Suppressor macrophage (primary cell): Measurements from ENCODE around the gene IL27RA.

Source experiments
- DNase-seq, 4 experiments: peaks; one replicate each; pipeline ENCODE4 v3.0.0-alpha.2; 2020 to 2022

Gene IL27RA

DNA sequence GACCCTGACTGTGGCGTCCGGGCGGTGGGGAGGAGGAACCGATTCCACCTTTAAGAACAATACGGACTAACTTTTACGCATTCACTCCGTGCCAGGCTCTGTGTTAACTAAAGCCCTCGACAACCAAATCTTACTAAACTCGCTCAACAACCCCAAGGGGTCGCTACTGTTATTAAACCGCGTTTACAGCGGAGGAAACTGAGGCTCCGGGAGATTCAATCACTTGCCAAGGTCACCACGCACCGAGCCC is 57.8 kb downstream of the IL27RA start:
- DNase-seq: peak in 1 of 4 experiments; percentile 23

- DNase-seq: peak; percentile 63 to 84 (median 74)
These were observed 58.3 kb downstream of the IL27RA start for GRCh38 chr19:14089662-14090508.

DNA sequence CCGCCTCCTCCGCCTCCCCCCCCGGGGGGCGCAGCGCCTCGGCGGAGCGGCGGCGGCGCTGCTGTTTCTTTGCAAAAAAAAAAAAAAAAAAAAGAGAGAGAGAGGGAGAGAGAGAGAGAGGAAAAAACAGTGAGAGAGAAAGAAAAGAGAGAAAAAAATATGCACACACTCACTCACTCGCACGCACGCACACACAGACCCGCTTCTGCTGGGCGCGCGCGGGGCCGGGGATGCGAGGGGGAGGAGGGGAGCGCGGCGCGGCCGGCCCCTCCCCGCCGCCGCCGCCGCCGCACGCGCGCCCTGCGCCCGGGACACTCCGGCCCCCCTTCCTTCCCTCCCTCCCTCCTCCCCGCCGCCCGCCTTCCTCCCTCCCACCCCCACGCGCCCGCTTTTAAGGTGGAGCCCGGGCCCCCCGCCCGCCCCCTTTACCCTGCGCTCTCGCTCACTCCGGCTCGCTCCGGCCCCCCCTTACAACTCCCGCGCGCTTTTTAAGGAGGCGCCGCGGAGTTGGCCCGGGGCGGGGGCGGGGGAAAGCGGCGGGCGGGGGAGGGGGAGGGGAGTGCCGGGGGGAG is 59.0 kb downstream of the IL27RA start, which contains the start of gene SAMD1:
Gene SAMD1, minus strand, starts transcription at position 243 of the 572 bp plus-strand sequence.
- DNase-seq: peak; percentile 68 to 93 (median 82)

- DNase-seq: peak; percentile 57 to 82 (median 78)
These were observed 59.7 kb downstream of the IL27RA start for GRCh38 chr19:14091081-14091812.

DNA sequence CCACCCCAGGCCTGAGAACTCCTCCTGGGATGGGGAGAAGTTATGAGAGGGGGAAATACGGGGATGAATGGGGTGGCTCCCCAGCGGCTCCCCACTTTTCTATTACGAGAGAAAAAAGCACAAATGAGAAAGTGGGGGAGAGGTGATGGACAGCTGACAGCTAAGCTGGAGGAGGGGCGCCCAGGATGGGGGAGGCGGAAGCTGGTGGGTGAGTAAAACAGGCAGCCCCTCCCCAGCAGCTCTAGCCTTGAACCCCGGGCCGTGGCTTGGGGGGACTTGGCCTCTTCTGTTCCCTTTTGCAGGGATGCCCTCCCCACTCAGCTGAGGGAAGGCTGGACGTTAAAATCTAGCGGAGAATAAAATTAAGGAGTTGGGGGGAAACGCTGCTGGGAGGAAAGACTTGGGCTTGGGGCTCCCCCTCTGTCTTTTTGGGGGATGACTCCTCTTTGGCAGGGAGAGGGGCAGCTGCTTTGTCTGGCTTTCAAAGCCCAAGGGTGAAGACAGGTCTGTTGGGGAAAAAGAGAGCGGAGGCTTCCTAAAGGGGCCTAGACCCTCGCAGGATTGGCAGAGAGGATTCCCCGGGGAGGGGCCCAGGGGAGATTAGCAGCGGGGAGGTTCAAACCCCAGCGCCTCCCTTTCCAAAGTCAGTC is 60.4 kb downstream of the IL27RA start:
- no peak for DNase-seq

DNA sequence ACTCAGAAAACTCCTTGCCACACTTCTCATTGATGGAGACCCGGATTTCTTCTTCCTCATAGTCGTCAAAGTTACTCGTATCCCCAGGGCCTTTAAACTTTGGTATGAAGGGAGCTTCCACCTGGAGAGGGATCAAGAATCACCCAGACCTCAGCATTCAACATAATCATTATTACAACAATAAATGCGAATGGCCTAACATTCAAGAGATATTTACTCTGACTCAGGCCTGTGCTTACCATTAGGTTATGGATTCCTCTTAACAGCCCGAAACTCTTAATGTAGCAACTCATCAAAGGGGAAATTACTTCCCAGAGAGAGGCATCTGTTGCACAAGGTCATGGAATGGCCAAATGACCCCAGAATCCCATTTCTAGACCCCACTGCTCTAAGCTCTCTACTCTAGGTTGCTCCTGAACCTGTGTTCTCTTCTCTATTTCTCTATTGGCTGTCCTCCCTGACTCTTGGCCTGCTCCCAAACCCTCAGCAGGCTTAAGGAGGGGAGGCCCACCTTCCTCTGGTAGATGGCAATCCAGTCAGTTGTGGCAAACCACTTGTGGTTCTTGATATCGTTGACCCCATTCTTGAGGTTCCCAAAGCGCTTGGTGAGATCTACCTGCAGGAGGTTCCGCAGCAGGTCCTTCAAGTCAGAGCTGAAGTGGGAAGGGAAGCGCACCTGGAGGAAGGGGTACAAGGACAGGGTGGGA is 61.7 kb downstream of the IL27RA start:
- DNase-seq: no peak

DNA sequence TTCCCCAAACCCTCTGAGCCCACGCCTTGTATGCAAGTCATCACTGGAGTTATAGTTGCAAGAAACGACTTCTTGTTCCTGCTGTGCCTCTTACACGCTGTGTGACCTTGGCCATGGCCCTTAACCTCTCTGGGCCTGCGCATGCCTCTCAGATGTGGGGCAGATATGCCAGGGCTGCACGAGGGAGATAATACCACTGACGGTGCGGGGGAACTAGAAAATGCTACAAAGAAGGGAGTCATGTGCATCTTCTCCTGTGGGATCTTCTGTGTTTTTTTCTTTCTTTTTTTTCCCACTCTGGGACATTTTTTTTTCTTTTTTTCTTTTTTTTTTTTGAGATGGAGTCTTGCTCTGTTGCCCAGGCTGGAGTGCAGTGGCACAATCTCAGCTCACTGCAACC is 63.3 kb downstream of the IL27RA start:
- no peak for DNase-seq

- no peak for DNase-seq
These were observed 64.9 kb downstream of the IL27RA start for GRCh38 chr19:14096272-14096992.

DNA sequence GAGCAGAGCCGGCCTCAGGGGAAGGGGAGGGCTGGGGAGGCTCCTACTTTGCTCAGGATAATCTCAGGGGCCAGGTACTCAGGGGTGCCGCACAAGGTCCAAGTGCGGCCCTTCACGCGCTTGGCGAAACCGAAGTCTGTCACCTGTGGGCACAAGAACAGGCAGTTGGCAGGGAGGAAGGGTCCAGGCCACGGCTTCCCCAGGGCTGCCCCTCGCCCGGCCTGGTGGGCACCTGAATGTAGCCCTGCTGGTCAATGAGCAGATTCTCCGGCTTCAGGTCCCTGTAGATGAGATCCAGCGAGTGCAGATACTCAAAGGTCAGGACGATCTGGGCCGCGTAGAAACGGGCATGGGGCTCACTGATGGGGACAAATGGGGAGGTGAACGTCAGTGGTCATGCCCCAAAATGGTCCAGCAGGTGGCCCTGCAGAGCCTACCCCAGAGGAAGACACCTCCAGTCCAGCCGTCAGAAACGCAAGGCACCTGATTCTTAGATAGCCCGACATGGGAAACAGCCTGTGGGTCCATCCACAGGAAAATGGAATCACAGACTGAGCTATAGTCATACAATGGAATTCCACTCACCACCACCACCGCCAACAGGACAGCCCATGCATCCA is 66.1 kb downstream of the IL27RA start:
- no peak for DNase-seq

GRCh38 chr19:14101003-14101545 is 69.5 kb downstream of the IL27RA start:
- DNase-seq: no peak

DNA sequence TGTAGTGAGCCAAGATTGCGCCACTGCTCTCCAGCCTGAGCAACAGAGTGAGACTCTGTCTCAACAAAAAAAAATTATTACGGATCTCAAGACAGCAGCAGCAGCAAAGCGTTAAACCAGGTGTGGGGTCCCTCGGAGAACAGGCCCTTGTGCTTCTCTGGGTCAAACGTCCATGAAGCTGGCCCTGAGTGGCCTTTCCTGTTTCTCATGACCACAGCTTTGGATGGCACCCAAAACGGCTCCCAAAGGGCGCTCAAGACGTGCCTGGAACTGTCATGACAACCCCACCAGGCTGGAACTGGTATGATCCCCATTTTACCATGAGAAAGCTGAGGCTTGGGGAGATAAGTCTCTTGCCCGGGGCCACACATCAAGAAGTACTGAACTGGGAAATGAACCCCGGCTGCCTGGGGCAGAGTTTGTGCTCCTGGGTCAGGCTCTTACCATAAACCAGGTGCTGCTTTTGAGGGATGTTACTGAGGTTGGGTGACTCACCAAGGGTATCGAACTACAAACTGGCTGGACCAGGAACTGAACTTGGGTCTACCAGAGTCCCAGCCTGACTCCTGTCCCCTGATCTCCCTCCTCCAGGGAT is 70.6 kb downstream of the IL27RA start:
- no peak for DNase-seq

GRCh38 chr19:14102756-14103155 is 71.2 kb downstream of the IL27RA start:
- no peak for DNase-seq
